Subcutaneous adipose tissue (tissue), 4 donors: ENCODE measurements around the gene FOXQ1. TPM values are rescaled to one million over a fixed set of nuclear protein-coding genes. Genes with fewer than 3 reads are reported as not detected.

Source experiments
- CTCF ChIP-seq: fragments of 450-650 bp; IDR thresholded peaks from one replicate; pipeline ENCODE4 v1.5.1; 2016; ENCODE audit warnings: low read depth, mild to moderate bottlenecking, control low read depth, antibody characterized with exemption, moderate library complexity
- total RNA-seq, 4 donors: library from RNA; depleted of rRNA; stranded (reverse); fragments of >200 nt; gene quantifications; one replicate each; pipeline ENCODE4 v1.1.0, GENCODE V29; 2016

Gene FOXQ1
- total RNA-seq, 4 donors from 2014 or later = 0.44 TPM; not detected in 3

DNA sequence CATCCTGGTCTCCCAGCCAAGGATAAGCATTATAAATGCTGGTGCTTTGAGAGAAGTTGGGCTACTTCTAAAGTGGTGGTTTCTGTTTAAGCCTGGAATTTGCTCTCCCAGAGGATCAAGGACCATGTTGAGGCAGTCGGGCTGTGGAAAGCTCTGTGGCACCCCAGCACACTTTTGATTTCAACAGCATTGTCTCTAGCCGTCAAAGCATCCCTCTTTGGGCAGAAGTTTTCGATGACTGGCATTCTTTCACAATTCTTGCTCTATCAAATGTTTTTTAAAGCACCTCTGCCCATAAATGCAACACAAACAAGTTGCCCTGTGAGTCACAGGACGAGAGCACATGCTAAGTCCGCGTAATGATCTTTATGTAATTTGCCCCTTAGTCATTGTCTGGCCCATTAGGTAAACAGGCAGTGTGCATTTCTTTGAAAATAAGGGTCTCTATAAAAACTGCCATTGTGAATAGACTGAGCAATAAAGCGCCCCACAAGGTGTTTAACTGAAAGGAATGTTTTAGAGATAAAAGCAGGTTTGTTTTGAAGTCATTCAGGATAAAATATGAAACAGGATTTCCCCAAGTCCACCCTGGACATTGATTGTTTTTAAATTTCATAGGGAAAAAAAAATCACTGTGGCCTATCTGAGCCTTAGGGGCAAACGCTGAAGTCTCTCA lies 44.7 kb upstream of the FOXQ1 start:
- no peak for TF ChIP-seq CTCF

GRCh38 chr6:1267790-1268762 lies 43.8 kb upstream of the FOXQ1 start:
- TF ChIP-seq CTCF = no peak

GRCh38 chr6:1271071-1271763 lies 40.7 kb upstream of the FOXQ1 start:
- no peak for TF ChIP-seq CTCF

- TF ChIP-seq CTCF = no peak
Measured at GRCh38 chr6:1278061-1278720, 33.7 kb upstream of the FOXQ1 start.

- TF ChIP-seq CTCF = no peak
Measured at GRCh38 chr6:1279065-1279464, 32.8 kb upstream of the FOXQ1 start.

GRCh38 chr6:1280666-1281300 lies 31.1 kb upstream of the FOXQ1 start:
- TF ChIP-seq CTCF = no peak
